GM21619 (cell line): ENCODE measurements around the gene DYNLT2.
"Not testable (repeated sequence)": the region's sequence is repeated elsewhere in the genome, so short reads cannot be mapped to it uniquely, and the experiment has no call there.

ENCODE experiments used
- ATAC-seq: cut with Tn5 transposase; IDR thresholded peaks from one replicate; pipeline ENCODE4 v1.9.1; 2021; ENCODE audit not compliant: unreplicated experiment

Gene DYNLT2

GRCh38 chr6:169701954-169702839 lies 49.2 kb downstream of the DYNLT2 start, which contains the start of the genes C6orf120 and WDR27:
Gene C6orf120, plus strand, starts transcription at chr6:169702126. Its CDS starts 334 bp downstream, at chr6:169702460.
Gene WDR27, minus strand, starts transcription at chr6:169702029. Its CDS starts 13,024 bp downstream, at chr6:169689005.
- ATAC-seq = peak; percentile 92

DNA sequence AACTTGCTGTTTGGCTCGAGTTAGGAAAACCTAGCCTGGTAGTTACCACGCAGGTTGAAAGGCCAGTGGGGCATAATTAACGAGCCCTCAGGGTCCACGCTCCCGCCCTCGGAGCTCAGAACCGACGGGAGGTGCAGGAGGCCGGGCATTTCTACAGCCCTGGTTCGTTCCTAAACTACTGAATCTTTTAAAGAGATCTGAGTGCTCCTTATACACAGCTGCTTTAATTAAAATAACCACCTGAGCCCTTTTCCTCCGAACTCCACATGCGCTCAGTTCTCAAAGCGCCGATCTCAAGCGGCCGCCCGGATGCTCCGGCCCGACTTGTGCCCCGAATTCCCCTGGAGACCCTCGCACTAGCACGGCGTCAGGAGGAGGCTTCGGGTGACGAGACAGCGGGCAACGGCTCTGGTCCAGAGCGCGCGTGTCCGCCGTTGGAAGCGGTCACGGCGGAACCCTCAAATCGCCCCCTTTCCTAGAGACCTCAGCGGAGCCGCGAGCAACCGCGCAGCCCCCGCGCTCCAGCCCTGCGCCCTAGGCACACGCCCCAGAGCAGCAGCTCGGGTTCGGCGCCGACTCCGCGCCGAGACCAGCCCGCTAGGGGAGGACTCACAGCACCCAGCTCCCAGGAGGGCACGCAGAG lies 49.9 kb downstream of the DYNLT2 start:
- ATAC-seq = peak; percentile 11

DNA sequence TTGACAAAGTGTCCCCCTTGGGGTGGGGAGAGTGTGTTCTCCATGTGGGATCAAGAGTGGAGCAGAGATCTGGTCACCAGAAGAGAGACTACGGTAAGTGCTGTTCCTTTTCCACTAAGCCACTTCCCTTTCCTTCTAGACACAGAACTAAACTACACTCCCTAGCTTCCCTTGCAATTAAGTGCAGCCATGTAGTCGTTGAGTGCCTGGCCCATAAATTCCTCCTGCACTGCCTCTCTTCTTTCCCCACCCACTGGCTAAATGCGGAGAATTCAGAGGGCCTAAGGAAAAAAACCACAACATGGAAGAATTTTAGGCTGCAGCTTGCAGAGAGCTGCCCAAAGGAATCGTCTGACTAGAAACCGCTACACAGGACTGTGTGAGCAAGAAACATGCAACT lies 51.1 kb downstream of the DYNLT2 start:
- ATAC-seq = no peak

GRCh38 chr6:169697115-169697514 lies 54.3 kb downstream of the DYNLT2 start:
- not testable (repeated sequence) for ATAC-seq

DNA sequence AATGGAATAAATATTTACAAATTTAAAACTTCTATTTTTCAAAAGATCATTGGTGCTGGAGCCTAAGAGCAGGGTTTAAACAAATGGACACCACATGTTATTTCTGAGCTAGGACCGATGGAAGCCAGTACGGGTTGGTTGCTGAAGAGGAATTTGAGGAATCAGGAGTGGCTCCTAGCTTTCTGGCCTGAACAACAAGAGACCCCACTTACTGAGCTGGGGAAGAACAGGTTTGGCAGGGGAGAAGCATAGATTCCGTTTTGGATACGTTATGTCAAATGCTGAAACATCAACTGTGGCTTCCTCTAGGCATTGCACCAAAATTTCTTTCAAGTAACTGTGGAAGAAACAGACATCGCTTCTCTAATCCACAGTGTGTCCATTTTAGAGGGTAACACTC lies 56.2 kb downstream of the DYNLT2 start:
- ATAC-seq = no peak

- no peak for ATAC-seq
These were observed 58.9 kb downstream of the DYNLT2 start for GRCh38 chr6:169692516-169692915.

- no peak for ATAC-seq
These were observed 60.1 kb downstream of the DYNLT2 start for GRCh38 chr6:169691260-169691659.
